ENCODE measurements around the gene ZCCHC4. TPM values are rescaled to one million over a fixed set of nuclear protein-coding genes. Genes with fewer than 3 reads are reported as not detected.
"Not testable (repeated sequence)": the region's sequence is repeated elsewhere in the genome, so short reads cannot be mapped to it uniquely, and the experiment has no call there.

The ZCCHC4 gene
- total RNA-seq, 1 donor from 2014 or later = 11.5 TPM

GRCh38 chr4:25320773-25321172 is 8.2 kb downstream of the ZCCHC4 start:
- Mint-ChIP-seq H3K27ac (ENCODE audit: unreplicated experiment) (no peak overlapping the region), H3K4me3 (no peak overlapping the region), H3K9me3 (no peaks in the 10 kb centered on the region), H3K27me3 (ENCODE audit: low read depth) (no peaks in the 10 kb centered on the region), H3K4me1 (no peaks in the 10 kb centered on the region), H3K36me3 (ENCODE audit: low read depth) (peaks cover 2% of the 10 kb centered on the region)
- no peak for TF ChIP-seq CTCF (conservative IDR thresholded peaks at IDR 0.05)
- no peak for DNase-seq (ENCODE audit: low read depth, low spot score)

GRCh38 chr4:25321703-25322102 is 9.1 kb downstream of the ZCCHC4 start:
- no peak for TF ChIP-seq CTCF (conservative IDR thresholded peaks at IDR 0.05)
- no peaks in the 10 kb centered on the region for H3K27me3 Mint-ChIP-seq (ENCODE audit: low read depth)
- DNase-seq (ENCODE audit: low read depth, low spot score) = no peak
- no peaks in the 10 kb centered on the region for H3K9me3 Mint-ChIP-seq
- no peak overlapping the region for H3K27ac Mint-ChIP-seq (ENCODE audit: unreplicated experiment)
- peaks cover 2% of the 10 kb centered on the region for H3K36me3 Mint-ChIP-seq (ENCODE audit: low read depth)
- H3K4me1 Mint-ChIP-seq = no peaks in the 10 kb centered on the region
- no peak overlapping the region for H3K4me3 Mint-ChIP-seq

GRCh38 chr4:25328463-25328862 is 15.9 kb downstream of the ZCCHC4 start:
- H3K4me1 Mint-ChIP-seq; H3K36me3 Mint-ChIP-seq (ENCODE audit: low read depth); H3K27ac Mint-ChIP-seq (ENCODE audit: unreplicated experiment); H3K27me3 Mint-ChIP-seq (ENCODE audit: low read depth); DNase-seq (ENCODE audit: low read depth, low spot score); H3K9me3 Mint-ChIP-seq; H3K4me3 Mint-ChIP-seq: not testable (repeated sequence)

- no peak for TF ChIP-seq CTCF (conservative IDR thresholded peaks at IDR 0.05)
- H3K27ac Mint-ChIP-seq (ENCODE audit: unreplicated experiment) = no peak overlapping the region
- no peaks in the 10 kb centered on the region for H3K36me3 Mint-ChIP-seq (ENCODE audit: low read depth)
- no peaks in the 10 kb centered on the region for H3K4me1 Mint-ChIP-seq
- H3K4me3 Mint-ChIP-seq = no peak overlapping the region
- no peak for DNase-seq (ENCODE audit: low read depth, low spot score)
- H3K9me3 Mint-ChIP-seq = no peaks in the 10 kb centered on the region
- no peaks in the 10 kb centered on the region for H3K27me3 Mint-ChIP-seq (ENCODE audit: low read depth)
These were observed 17.8 kb downstream of the ZCCHC4 start for GRCh38 chr4:25330335-25330734.

- Mint-ChIP-seq H3K27ac (ENCODE audit: unreplicated experiment) (no peak overlapping the region), H3K27me3 (ENCODE audit: low read depth) (no peaks in the 10 kb centered on the region), H3K36me3 (ENCODE audit: low read depth) (no peaks in the 10 kb centered on the region), H3K4me1 (no peaks in the 10 kb centered on the region), H3K9me3 (no peaks in the 10 kb centered on the region), H3K4me3 (no peak overlapping the region)
- no peak for DNase-seq (ENCODE audit: low read depth, low spot score)
- TF ChIP-seq CTCF (conservative IDR thresholded peaks at IDR 0.05) = no peak
These were observed 18.6 kb downstream of the ZCCHC4 start for GRCh38 chr4:25330905-25331808.

GRCh38 chr4:25343671-25344070 is 31.1 kb downstream of the ZCCHC4 start:
- Mint-ChIP-seq H3K27ac (ENCODE audit: unreplicated experiment) (no peak overlapping the region), H3K4me1 (peaks cover 6% of the 10 kb centered on the region), H3K36me3 (ENCODE audit: low read depth) (peaks cover 7% of the 10 kb centered on the region), H3K9me3 (peaks cover 2% of the 10 kb centered on the region), H3K4me3 (no peak overlapping the region), H3K27me3 (ENCODE audit: low read depth) (no peaks in the 10 kb centered on the region)
- no peak for TF ChIP-seq CTCF (conservative IDR thresholded peaks at IDR 0.05)
- no peak for DNase-seq (ENCODE audit: low read depth, low spot score)
